ENCODE results near the gene KRTAP5-2. TPM values are rescaled to one million over a fixed set of nuclear protein-coding genes. Genes with fewer than 3 reads are reported as not detected.
"Not testable (repeated sequence)": the region's sequence is repeated elsewhere in the genome, so short reads cannot be mapped to it uniquely, and the experiment has no call there.

The KRTAP5-2 gene, protein sequence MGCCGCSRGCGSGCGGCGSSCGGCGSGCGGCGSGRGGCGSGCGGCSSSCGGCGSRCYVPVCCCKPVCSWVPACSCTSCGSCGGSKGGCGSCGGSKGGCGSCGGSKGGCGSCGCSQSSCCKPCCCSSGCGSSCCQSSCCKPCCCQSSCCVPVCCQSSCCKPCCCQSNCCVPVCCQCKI
- total RNA-seq: not detected
- long read RNA-seq: 0 reads

GRCh38 chr11:1597994-1598380 lies at the start of gene KRTAP5-2:
Gene KRTAP5-2, minus strand, starts transcription at chr11:1598294. Its CDS starts 44 bp downstream, at chr11:1598250.
- ATAC-seq (no peak), DNase-seq (no peak)
- intact Hi-C loops (cut with DNase I): no loop called here

- intact Hi-C loops (cut with DNase I); ATAC-seq; DNase-seq: not testable (repeated sequence)
These were observed 48.4 kb upstream of the KRTAP5-2 start for GRCh38 chr11:1646540-1646939.

DNA sequence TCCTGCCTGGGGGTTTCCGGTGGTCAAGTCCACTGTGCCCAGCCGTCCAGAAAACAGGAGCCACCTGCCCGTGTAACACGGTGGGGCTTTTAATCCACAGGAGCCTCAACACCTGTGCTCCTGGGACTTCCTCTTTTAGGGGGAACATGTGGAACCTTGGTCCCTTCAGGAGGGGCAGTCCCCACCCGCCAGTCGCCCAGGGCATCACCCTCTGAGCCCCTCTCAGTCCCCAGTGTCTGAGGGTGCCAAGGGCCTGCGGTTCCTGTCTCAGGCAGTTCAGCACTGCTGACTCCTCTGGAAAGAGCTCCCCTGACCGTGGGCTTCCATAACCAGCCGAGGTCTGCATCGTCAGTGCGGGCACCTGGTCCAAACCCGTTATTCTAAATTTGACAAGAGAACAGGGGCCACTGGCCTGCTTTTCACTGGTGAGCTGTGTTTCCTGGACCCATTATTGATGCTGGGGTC lies 47.3 kb upstream of the KRTAP5-2 start:
- DNase-seq: no peak
- intact Hi-C loops (cut with DNase I): no loop called here
- no peak for ATAC-seq

DNA sequence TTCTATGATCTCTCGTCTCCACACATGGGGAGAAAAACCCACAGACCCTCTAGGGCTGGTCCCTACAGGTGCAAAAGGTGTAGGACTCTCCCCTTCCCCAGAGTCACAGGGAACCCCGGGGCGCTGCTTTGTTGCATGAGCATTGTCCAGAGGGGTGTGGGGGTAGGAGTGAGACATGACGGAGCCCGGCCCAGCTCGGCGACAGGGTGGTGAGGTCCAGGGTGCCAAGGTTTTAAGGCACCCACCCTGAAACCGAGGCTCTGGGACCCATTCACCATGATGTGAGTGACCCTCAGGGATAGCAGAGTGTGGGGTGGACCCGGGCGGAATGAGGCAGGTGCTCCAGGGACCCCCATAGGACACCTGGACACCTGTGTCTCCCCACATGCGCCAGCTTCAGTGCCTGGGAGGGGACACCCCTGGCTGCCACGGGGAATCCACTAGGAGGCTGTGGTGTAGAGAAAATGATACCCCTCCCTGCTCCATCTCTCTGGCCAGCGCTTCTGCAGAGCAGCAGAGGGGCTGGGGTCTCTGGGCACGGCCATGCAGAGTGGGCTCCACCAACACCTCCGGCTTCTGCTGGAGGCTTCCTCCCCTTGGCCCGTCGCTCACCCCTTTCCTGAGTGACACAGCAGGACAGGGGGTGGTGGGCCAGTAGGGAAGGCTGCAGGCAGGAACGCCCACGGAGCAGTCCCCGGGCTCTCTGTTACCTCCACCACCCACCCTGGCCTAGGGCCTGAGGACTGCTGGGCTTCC lies 46.7 kb upstream of the KRTAP5-2 start:
- no peak for ATAC-seq
- intact Hi-C loops (cut with DNase I): no loop called here
- DNase-seq: no peak

DNA sequence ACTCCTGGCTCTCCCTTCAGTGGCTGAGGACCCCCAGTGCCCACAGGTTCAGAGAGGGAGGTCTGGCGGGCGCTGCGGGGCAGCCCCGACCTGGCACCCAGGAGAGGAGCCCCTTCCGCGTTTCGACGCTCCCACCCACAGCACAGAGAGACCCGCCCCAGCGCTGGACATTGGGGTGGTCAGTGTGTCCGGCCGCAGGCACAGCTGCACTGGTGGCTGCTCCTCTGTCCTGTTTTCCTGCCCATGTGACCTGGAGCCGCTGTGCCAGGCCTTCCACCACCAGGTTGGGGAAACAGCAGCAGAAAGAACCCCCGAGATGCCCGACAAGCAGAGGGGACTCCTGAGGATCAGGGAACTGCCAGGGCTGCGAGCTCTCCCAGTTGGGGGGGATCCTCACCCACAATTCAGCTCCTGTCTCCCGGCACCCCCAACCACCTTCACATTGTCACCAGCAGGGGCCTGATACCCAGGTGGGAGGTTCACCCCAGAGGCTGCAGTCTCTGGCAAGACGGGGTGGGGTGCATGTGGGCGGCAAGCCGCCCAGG lies 45.1 kb upstream of the KRTAP5-2 start:
- ATAC-seq (no peak), DNase-seq (no peak)
- intact Hi-C loops (cut with DNase I): no loop called here

DNA sequence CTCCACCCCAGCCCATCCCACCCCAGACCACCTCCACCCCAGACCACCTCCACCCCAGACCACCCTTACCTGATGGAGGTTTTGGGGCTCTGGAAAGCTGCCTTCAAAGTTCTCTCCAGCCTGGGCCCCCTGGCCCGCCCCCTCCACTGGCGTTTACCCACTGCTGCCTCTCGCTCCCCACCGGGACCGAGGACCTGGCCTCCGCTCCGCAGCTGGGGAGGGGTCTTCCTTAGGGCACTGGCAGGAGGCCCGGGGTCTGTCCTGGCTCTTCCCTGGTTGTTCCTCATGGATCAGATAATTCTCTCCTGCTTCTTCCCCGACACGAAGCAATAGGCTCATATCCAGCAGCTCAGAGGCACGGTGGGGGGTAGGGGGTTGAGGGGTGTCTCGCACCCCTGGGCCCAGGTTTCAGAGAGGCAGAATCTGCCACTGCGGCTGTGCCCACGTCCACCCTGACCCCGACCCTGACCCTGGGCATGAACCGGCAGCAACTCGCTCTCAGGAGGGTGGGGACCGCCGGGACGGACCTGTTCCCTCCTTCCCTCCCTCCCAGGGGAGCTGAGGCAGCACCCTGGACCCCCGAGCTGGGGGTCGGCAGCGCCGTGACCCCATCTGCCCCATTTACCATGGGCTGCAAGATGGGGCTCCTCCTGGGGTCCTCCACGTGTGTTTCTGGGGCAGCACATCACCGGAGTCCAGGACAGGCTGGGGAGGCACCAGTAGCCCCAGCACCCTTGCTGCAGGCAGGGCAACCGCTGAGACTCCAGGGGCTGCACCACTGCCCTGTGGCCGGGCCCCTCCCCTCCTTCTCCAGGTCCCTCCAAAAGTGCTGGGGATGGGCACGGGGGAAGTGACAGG lies 44.4 kb upstream of the KRTAP5-2 start:
- ATAC-seq (no peak), DNase-seq (no peak)
- intact Hi-C loops (cut with DNase I): no loop called here

GRCh38 chr11:1641096-1641495 lies 43.0 kb upstream of the KRTAP5-2 start:
- intact Hi-C loops (cut with DNase I): no loop called here
- DNase-seq (no peak), ATAC-seq (no peak)

DNA sequence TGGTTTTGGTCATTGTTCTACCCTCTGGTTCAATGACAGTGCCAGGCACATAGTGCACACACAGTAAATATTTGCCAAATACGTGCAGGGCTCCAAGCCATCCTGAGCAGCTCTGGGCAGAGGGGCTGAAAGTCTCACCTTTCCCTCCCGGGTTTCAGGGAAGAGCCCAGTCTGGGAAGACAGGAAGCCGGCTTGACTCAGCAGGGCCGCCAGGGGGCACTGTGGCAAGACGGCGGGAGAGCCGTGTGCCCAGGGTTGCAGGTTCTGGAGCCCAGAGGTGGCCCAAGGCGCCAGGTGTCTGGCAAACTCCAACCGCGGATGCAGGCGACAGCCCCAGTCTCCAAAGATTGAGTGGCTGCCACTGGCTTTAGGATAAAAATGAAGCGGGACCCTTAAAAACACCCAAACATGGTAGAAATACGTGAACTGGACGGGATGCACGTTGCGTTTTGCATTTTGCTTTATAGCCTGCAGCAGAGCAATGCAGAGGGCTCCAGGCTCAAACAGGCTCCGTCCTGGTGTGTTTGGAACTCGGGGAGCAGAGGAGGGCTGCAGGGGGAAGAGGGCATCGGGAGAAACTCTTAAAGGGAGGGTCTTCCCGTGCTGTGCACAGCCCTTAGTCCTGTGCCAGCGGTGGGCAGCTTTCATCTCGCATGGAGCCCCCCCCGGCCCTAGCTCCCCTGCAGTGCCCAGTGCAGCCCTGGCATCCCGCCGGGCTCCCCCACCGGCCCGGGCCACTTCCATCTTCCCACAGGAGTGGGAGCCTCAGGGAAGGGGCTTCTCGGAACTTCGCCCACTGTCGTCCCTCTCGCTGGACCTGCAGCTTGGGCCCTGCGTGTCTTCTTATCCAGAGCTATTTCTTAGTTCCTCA lies 42.2 kb upstream of the KRTAP5-2 start:
- ATAC-seq (peak; percentile 47 to 50), DNase-seq (no peak)
- intact Hi-C loops (cut with DNase I): no loop called here

- ATAC-seq (no peak), DNase-seq (no peak)
- intact Hi-C loops (cut with DNase I): no loop called here
These were observed 41.6 kb upstream of the KRTAP5-2 start for GRCh38 chr11:1639666-1640065.

- ATAC-seq (peak in 1 of 2 donors; percentile 47), DNase-seq (no peak)
- intact Hi-C loops (cut with DNase I): no loop called here
These were observed 41.1 kb upstream of the KRTAP5-2 start for GRCh38 chr11:1639102-1639620.

DNA sequence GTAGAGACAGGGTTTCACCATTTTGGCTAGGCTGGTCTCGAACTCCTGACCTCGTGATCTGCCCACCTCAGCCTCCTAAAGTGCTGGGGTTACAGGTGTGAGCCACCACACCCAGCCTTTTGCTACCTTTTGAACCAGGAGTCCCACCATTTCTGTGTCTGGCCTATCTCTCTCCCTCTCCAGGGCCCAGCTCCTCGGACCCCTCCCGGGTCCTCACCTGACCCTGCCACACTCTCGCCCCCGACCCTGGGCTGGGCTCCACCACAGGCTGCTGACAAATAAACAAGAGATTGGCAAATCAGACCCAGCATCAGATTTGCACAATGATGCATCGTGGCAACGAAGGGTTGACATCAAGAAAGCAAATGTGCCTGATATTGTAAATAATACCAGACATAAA lies 40.2 kb upstream of the KRTAP5-2 start:
- DNase-seq (no peak), ATAC-seq (no peak)
- intact Hi-C loops (cut with DNase I): no loop called here

- intact Hi-C loops (cut with DNase I): no loop called here
- DNase-seq (no peak), ATAC-seq (no peak)
These were observed 39.5 kb upstream of the KRTAP5-2 start for GRCh38 chr11:1637628-1638027.

DNA sequence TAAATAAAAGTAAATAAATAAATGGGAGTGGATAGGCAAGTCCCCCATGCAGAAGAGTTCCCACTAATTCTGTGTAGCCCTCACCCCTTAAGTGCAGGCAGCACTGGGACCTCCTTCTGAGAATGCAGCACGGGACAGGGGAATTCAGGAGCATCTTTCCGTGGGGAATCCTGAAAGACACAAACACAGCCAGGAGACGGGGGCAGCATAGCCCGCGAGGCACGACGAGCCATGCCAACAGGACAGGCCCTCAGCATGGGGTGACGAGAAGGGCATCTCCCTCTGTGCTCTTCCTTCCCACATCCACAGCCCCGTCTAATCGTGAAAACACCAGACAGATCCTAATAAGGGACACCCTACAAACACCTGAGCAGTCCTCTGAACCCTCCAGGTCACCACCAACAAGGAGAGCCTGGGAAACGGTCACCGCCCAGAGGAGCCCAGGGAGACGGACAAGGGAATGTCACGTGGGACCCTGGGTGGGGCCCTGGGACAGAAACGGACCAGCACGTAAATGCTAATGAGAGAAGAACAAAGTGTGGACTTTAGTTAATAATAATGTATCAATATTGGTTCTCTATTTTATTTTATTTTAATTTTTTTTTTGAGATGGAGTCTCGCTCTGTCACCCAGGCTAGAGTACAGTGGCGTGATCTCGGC lies 38.3 kb upstream of the KRTAP5-2 start:
- ATAC-seq: no peak
- intact Hi-C loops (cut with DNase I): no loop called here
- DNase-seq: no peak

DNA sequence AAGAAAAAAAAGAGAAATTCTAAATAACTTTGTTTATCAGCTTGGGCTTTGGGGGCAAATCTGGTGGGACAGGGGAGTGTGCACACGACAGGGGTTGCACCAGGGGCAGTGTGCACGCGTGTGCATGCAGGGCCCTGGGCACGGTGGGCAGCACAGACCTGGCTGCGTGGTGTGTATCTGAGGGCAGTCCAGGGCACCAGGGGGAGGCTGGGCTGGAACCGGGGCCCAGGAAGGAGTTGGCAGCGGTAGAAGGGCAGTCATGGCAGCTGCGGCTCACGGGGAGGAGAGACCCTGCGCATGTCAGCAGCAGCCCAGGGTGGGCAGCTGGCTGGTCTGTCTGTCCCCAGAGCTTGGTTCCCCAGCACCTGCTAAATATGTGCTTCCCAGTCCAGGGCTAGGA lies 35.8 kb upstream of the KRTAP5-2 start:
- DNase-seq (no peak), ATAC-seq (no peak)
- intact Hi-C loops (cut with DNase I): no loop called here

DNA sequence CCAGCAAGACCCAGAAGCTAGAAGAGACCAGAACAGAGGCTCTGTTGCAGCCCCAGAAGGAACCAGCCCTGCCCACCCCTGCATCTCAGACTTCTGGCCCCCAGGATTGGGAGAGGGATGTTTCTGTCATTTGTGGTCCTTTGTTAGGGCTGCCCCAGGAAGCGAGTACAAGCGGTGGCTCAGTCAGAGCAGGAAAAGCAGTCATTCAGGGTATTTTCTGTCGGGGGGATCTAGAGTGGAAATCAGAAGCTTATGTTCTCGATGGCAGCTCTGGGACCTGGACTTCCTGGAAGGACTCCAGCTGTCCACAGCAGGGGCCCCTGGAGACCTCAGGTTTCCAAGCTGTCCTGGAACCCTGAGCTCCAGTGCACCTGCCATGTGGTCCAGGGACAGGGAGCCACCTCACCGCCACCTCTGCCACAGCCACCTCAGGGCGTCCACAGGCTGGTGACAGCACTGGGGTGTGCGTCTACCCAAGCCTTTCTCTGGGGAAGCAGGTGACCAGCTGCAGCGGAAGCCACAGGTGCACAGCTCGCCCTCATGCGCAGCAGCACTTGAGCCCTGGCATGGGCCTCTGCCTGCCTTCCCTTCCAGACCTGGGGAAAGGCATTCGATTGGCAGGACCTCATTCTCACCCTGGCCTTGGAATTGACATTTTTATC lies 34.1 kb upstream of the KRTAP5-2 start:
- ATAC-seq (no peak), DNase-seq (no peak)

DNA sequence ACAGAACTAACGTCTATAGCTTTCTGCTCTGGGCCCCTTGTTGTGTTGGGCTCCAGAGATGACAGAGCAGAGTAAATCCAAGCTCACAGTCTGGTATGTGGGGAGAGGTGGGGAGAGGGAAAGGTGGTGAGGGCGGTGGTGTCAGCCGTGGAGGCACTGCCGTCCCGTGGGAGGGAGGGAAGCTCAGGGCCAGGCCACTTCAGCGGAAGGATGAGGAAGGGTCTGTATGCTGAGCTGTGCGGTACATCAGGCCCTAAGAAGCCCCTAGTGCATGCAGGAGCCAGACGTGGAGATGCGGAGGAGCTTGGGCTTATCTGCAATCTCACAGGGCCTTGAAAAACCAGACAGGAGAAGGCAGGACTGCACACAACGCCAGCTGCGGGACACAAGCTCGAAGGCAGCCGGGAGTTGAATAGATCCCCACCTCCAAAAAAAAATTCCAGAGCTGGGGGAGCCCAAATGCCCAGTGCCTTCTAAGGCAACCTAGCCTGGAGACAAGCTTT lies 33.0 kb upstream of the KRTAP5-2 start:
- no peak for ATAC-seq
- no peak for DNase-seq
- intact Hi-C loops (cut with DNase I): no loop called here

More for the DNA sequence above, 34.1 kb upstream of the KRTAP5-2 start:
- intact Hi-C loops (cut with DNase I): no loop called here

- DNase-seq (no peak), ATAC-seq (no peak)
- intact Hi-C loops (cut with DNase I): no loop called here
These were observed 32.2 kb upstream of the KRTAP5-2 start for GRCh38 chr11:1630271-1630670.
